Upper lobe of left lung (tissue), 4 donors: ENCODE data around the gene LOXL4.

Source experiments
- CTCF ChIP-seq, 6 experiments: fragments of 450-650 bp in 4 of 6; fragments of 200-600 bp in 2 of 6; sonication (generic) in 2 of 6; IDR thresholded peaks; one replicate each; pipeline ENCODE4 v1.5.1; 2016 to 2019; ENCODE audit warnings: antibody characterized with exemption in 6 of 6
- POLR2A ChIP-seq, 4 donors: fragments of 450-650 bp; IDR thresholded peaks; one replicate each; pipeline ENCODE4 v1.5.1; 2016 to 2017; ENCODE audit warnings: antibody characterized with exemption in 4 of 4, mild to moderate bottlenecking in 2 of 4

DNA sequence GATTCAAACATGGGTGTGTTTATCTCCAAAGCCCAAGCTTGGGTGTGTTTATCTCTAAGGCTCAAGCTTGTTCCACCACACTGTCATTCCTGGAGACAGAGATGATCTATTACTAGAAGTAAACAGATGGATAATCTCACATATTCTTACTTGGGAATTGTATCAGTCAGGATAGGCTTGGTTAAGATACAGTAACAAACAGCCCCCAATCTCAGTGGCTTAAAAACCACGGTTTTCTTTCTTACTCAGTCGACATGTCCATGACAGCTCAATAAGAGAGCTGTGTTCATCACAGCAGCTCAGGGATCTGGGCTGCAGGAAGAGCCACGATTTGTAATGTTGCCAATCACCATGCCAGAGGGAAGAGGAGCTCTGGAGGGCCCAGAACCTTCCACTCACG, 38.5 kb upstream of the LOXL4 start:
- TF ChIP-seq CTCF (IDR thresholded peaks at IDR 0.05) (no peak), POLR2A (IDR thresholded peaks at IDR 0.05) (no peak)
